SK-N-SH (cell line): Measurements from ENCODE around the gene GABRB1. TPM values are rescaled to one million over a fixed set of nuclear protein-coding genes. Genes with fewer than 3 reads are reported as not detected.

Experiments used
- CTCF ChIA-PET: fragments of 300-600, 350-600 bp; formaldehyde crosslinking; extraction: SDS; loops from one replicate; lab custom pipeline; 2021; lab: Yijun Ruan, JAX
- POLR2A ChIA-PET: fragments of 350-600 bp; sonication (Branson Sonifier 250); formaldehyde crosslinking; extraction: SDS; loops from one replicate; lab custom pipeline; 2020; ENCODE audit warnings: antibody characterized with exemption, inconsistent platforms; lab: Yijun Ruan, JAX
- DNase-seq: peaks from one replicate; pipeline ENCODE4 v3.0.0; 2012
- H2AFZ ChIP-seq: fragments of 200-600 bp; sonication (generic); 2 replicates; pipeline ENCODE4 v1.8.1; 2016; ENCODE audit warnings: antibody characterized with exemption, mild to moderate bottlenecking, low read depth
- H3F3A ChIP-seq: fragments of 200-600 bp; sonication (generic); replicated peaks from 2 replicates; pipeline ENCODE3; 2016; ENCODE audit warnings: antibody characterized with exemption, mild to moderate bottlenecking; ENCODE audit not compliant: insufficient read depth
- H3K27ac ChIP-seq, 2 experiments: fragments of 200-500 bp in 1 of 2; fragments of 200-600 bp in 1 of 2; sonication (Bioruptor generic) in 1 of 2; sonication (generic), shearing (Covaris generic) in 1 of 2; 2 replicates each; pipeline versions ENCODE4 v1.5.1 to v1.6.1; 2014 to 2016; ENCODE audit warnings: low read depth in 2 of 2, inconsistent platforms in 1 of 2, low read length in 1 of 2, mild to moderate bottlenecking in 1 of 2, mixed read lengths in 1 of 2
- H3K27me3 ChIP-seq: fragments of 200-600 bp; sonication (generic), shearing (Covaris generic); 2 replicates; pipeline ENCODE4 v1.6.1; 2016; ENCODE audit warnings: mixed run types; ENCODE audit not compliant: insufficient read depth
- H3K36me3 ChIP-seq, 2 experiments: fragments of 200-500 bp in 1 of 2; fragments of 200-600 bp in 1 of 2; sonication (Bioruptor generic) in 1 of 2; sonication (generic) in 1 of 2; replicated peaks in 1 of 2; 2 replicates each; pipeline versions ENCODE3 to v1.5.1; 2014 to 2016; ENCODE audit warnings: low read length in 1 of 2, mild to moderate bottlenecking in 1 of 2; ENCODE audit not compliant: insufficient read depth in 2 of 2, control insufficient read depth in 1 of 2
- H3K4me1 ChIP-seq, 2 experiments: fragments of 200-500 bp in 1 of 2; fragments of 200-600 bp in 1 of 2; sonication (Bioruptor generic) in 1 of 2; sonication (generic), shearing (Covaris generic) in 1 of 2; 2 replicates each; pipeline versions ENCODE4 v1.5.1 to v1.6.1; 2014 to 2016; ENCODE audit warnings: low read depth in 1 of 2, low read length in 1 of 2, mixed run types in 1 of 2; ENCODE audit not compliant: insufficient read depth in 2 of 2, control insufficient read depth in 1 of 2
- H3K4me2 ChIP-seq: fragments of 200-600 bp; sonication (generic), shearing (Covaris generic); 2 replicates; pipeline ENCODE4 v1.6.1; 2017; ENCODE audit warnings: mixed run types
- H3K4me3 ChIP-seq, 2 experiments: fragments of 200-500 bp in 1 of 2; fragments of 200-600 bp in 1 of 2; sonication (Bioruptor generic) in 1 of 2; sonication (generic), shearing (Covaris generic) in 1 of 2; 2 replicates each; pipeline versions ENCODE4 v1.5.1 to v1.8.1; 2014 to 2016; ENCODE audit warnings: low read depth in 2 of 2, inconsistent platforms in 1 of 2, low read length in 1 of 2, mild to moderate bottlenecking in 1 of 2, mixed read lengths in 1 of 2, moderate library complexity in 1 of 2
- H3K79me2 ChIP-seq: fragments of 200-600 bp; sonication (generic); 2 replicates; pipeline ENCODE4 v1.8.1; 2017; ENCODE audit warnings: mild to moderate bottlenecking; ENCODE audit not compliant: insufficient read depth
- H3K9ac ChIP-seq: fragments of 200-600 bp; sonication (generic); 2 replicates; pipeline ENCODE4 v1.6.1; 2017; ENCODE audit warnings: mixed run types
- H3K9me2 ChIP-seq: fragments of 200-600 bp; sonication (generic); 2 replicates; pipeline ENCODE4 v1.6.1; 2017; ENCODE audit warnings: mixed run types
- H3K9me3 ChIP-seq: fragments of 200-600 bp; sonication (generic); 2 replicates; pipeline ENCODE4 v1.6.1; 2017; ENCODE audit warnings: mixed run types, mild to moderate bottlenecking, moderate library complexity
- H4K20me1 ChIP-seq: fragments of 200-600 bp; sonication (generic); 2 replicates; pipeline ENCODE4 v1.6.1; 2017; ENCODE audit warnings: mild to moderate bottlenecking, mixed run types; ENCODE audit not compliant: insufficient read depth
- ELF1 ChIP-seq: IDR thresholded peaks from 2 replicates; pipeline ENCODE4 v1.4.0; 2012
- EZH2phosphoT487 ChIP-seq: fragments of 200-600 bp; sonication (generic); IDR thresholded peaks from 2 replicates; pipeline ENCODE4 v1.6.1; 2017; ENCODE audit warnings: low read depth, mixed run types, mild to moderate bottlenecking, antibody characterized with exemption, moderate library complexity, borderline replicate concordance
- FOSL2 ChIP-seq: IDR thresholded peaks from 2 replicates; pipeline ENCODE4 v1.4.0; 2012; ENCODE audit warnings: low read depth, mild to moderate bottlenecking, moderate library complexity, borderline replicate concordance
- GABPA ChIP-seq: IDR thresholded peaks from 2 replicates; pipeline ENCODE4 v1.4.0; 2012; ENCODE audit warnings: low read depth, mild to moderate bottlenecking
- GATA2 ChIP-seq: sonication (generic); formaldehyde crosslinking; IDR thresholded peaks from 2 replicates; pipeline ENCODE4 v1.5.0; 2020; ENCODE audit warnings: mild to moderate bottlenecking, missing genetic modification reagents
- IRF3 ChIP-seq: fragments of 150-350 bp; IDR thresholded peaks from 2 replicates; pipeline ENCODE4 v1.6.1; 2016; ENCODE audit warnings: mild to moderate bottlenecking, low read depth, low read length
- JUND ChIP-seq: IDR thresholded peaks from 2 replicates; pipeline ENCODE4 v1.4.0; 2012
- MXI1 ChIP-seq: IDR thresholded peaks from 2 replicates; pipeline ENCODE4 v1.6.1; 2012; ENCODE audit warnings: mild to moderate bottlenecking, low read depth, low read length, improper control_type of control experiment
- NFIC ChIP-seq: IDR thresholded peaks from 2 replicates; pipeline ENCODE4 v1.4.0; 2012; ENCODE audit warnings: borderline replicate concordance
- PBX3 ChIP-seq: IDR thresholded peaks from 2 replicates; pipeline ENCODE4; 2012
- POLR2AphosphoS5 ChIP-seq: IDR thresholded peaks from 2 replicates; pipeline ENCODE4 v1.6.1; 2012; ENCODE audit warnings: low read depth, low read length
- RCOR1 ChIP-seq: fragments of 150-350 bp; IDR thresholded peaks from 2 replicates; pipeline ENCODE4 v1.6.1; 2017; ENCODE audit warnings: antibody characterized with exemption, low read length
- RFX5 ChIP-seq: IDR thresholded peaks from 2 replicates; pipeline ENCODE4 v1.6.1; 2012; ENCODE audit warnings: mild to moderate bottlenecking, improper control_type of control experiment, low read length
- RXRA ChIP-seq: IDR thresholded peaks from 2 replicates; pipeline ENCODE4 v1.4.0; 2012; ENCODE audit warnings: low read depth, mild to moderate bottlenecking, borderline replicate concordance
- SIN3A ChIP-seq: IDR thresholded peaks from 2 replicates; pipeline ENCODE4 v1.6.1; 2012; ENCODE audit warnings: low read depth, mild to moderate bottlenecking, low read length, moderate library complexity, borderline replicate concordance
- SMC3 ChIP-seq: IDR thresholded peaks from 2 replicates; pipeline ENCODE4 v1.6.1; 2012; ENCODE audit warnings: low read depth, low read length, improper control_type of control experiment
- TCF12 ChIP-seq: IDR thresholded peaks from 2 replicates; pipeline ENCODE4 v1.4.0; 2012
- WGBS: methylation state at CpG from one replicate; pipeline ENCODE4 v1.1.6; 2017; ENCODE audit warnings: low lambda C conversion rate; 5-methylcytosine and 5-hydroxymethylcytosine counted together
- polyA plus RNA-seq, 3 experiments: library from polyadenylated mRNA; depleted of rRNA; stranded (reverse); fragments of >200 nt; gene quantifications; 2 replicates each; pipeline ENCODE4 v1.2.3, GENCODE V29; 2012
- TF ChIP-seq, protein P1 (sequence below): IDR thresholded peaks from 2 replicates; pipeline ENCODE4 v1.4.0; 2012; ENCODE audit warnings: low read depth
- TF ChIP-seq, protein P2 (sequence below): IDR thresholded peaks from 2 replicates; pipeline ENCODE4 v1.4.0; 2012; ENCODE audit warnings: low read depth, borderline replicate concordance

Gene GABRB1
- polyA plus RNA-seq, 1 of the 3 experiments (the other 2 are of a cell fraction) = not detected

DNA sequence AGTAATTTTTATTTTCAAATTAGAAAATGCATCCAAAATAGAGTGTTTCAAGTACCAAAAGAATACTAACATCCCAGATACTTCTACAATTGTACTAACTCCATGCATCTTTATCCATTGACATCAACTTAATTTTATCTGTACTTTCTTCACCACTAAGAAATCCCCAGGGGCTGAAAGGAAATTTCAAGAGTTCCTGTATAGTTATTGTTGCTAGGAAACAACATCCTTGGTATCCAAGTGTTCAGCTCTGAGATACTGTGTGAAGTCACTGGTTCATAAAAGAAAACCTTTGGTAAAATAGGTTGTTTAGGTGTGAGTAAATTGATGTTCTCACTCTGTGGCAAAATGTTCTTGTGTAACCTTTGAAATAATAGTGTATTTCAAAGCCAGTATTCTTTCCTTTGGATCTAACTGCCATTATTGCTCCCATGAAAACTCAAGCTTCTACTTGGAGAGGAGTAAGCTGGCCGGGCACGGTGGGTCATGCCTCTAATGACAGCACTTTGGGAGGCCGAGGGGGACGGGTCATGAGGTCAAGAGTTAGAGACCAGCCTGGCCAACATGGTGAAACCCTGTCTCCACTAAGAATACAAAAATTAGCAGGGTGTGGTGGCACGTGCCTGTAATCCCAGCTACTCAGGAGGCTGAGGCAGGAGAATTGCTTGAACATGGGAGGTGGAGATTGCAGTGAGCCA lies 359.2 kb downstream of the GABRB1 start:
- TF ChIP-seq GABPA (no peak), IRF3 (no peak), EZH2phosphoT487 (no peak), GATA2 (CRISPR knock-in tag) (no peak), POLR2AphosphoS5 (no peak), NFIC (no peak), MXI1 (no peak), RXRA (no peak), SIN3A (no peak), JUND (no peak), SMC3 (no peak), PBX3 (no peak), FOSL2 (no peak), TCF12 (no peak), RCOR1 (no peak), RFX5 (no peak), ELF1 (no peak)
- TF ChIP-seq, protein P1, sequence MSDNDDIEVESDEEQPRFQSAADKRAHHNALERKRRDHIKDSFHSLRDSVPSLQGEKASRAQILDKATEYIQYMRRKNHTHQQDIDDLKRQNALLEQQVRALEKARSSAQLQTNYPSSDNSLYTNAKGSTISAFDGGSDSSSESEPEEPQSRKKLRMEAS = no peak
- TF ChIP-seq, protein P2, sequence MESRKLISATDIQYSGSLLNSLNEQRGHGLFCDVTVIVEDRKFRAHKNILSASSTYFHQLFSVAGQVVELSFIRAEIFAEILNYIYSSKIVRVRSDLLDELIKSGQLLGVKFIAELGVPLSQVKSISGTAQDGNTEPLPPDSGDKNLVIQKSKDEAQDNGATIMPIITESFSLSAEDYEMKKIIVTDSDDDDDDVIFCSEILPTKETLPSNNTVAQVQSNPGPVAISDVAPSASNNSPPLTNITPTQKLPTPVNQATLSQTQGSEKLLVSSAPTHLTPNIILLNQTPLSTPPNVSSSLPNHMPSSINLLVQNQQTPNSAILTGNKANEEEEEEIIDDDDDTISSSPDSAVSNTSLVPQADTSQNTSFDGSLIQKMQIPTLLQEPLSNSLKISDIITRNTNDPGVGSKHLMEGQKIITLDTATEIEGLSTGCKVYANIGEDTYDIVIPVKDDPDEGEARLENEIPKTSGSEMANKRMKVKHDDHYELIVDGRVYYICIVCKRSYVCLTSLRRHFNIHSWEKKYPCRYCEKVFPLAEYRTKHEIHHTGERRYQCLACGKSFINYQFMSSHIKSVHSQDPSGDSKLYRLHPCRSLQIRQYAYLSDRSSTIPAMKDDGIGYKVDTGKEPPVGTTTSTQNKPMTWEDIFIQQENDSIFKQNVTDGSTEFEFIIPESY = no peak
- TF ChIP-seq, all 33 proteins: peak for 0
- 38% methylated on average over 5 of the region's 5 CpGs for WGBS
- CTCF ChIA-PET = interaction anchor here (1.0 to 1.7 kb wide), 3 partner anchors 21 to 174 kb away, joined by 3 to 5 read pairs (median 3); no protein-coding TSS in a partner anchor
- Histone ChIP-seq H3K4me3 (no peak overlapping the region), H3K79me2 (no peaks in the 10 kb centered on the region), H4K20me1 (no peaks in the 10 kb centered on the region), H3K27me3 (peaks cover 6% of the 10 kb centered on the region; the same call in 1 of the 2 replicates), H3K4me2 (no peak overlapping the region), H3K9me3 (no peaks in the 10 kb centered on the region), H3K36me3 (no peaks in the 10 kb centered on the region), H2AFZ (no peak overlapping the region), H3K27ac (no peak overlapping the region), H3K4me1 (peaks cover 0 to 8% of the 10 kb centered on the region in 2 experiments; a peak in 2 of 4 replicates), H3K9ac (no peak overlapping the region), H3F3A (no peaks in the 10 kb centered on the region), H3K9me2 (no peaks in the 10 kb centered on the region)
- POLR2A ChIA-PET = no interaction called here
- DNase-seq = no peak
